Fibroblast of skin of abdomen (primary cell): Measurements from ENCODE around the gene TGFB1I1.

ENCODE experiments used
- DNase-seq: peaks from one replicate; pipeline ENCODE4 v3.0.0-alpha.2; 2013

TGFB1I1 gene

GRCh38 chr16:31452631-31453106 lies 19.3 kb upstream of the TGFB1I1 start:
- DNase-seq = peak; percentile 90

GRCh38 chr16:31453255-31454204 lies 18.4 kb upstream of the TGFB1I1 start:
- peak; percentile 51 for DNase-seq

- DNase-seq = no peak
Measured at GRCh38 chr16:31455601-31456314, 16.2 kb upstream of the TGFB1I1 start.

- no peak for DNase-seq
Measured at GRCh38 chr16:31456988-31457360, 15.0 kb upstream of the TGFB1I1 start.

GRCh38 chr16:31458073-31458843 lies 13.7 kb upstream of the TGFB1I1 start:
- DNase-seq = no peak

GRCh38 chr16:31458844-31459686 lies 12.9 kb upstream of the TGFB1I1 start, which contains the start of gene ARMC5:
TSS of gene ARMC5 (plus strand) at chr16:31459501. CDS start at chr16:31459525, 24 bp downstream.
- DNase-seq = peak; percentile 98

- DNase-seq = peak; percentile 99
Measured at GRCh38 chr16:31459687-31460581, 12.0 kb upstream of the TGFB1I1 start.

GRCh38 chr16:31460582-31461002 lies 11.4 kb upstream of the TGFB1I1 start:
- peak; percentile 52 for DNase-seq

GRCh38 chr16:31461201-31461920 lies 10.6 kb upstream of the TGFB1I1 start:
- no peak for DNase-seq

- DNase-seq = no peak
Measured at GRCh38 chr16:31461921-31462804, 9.8 kb upstream of the TGFB1I1 start.

GRCh38 chr16:31464348-31464769 lies 7.6 kb upstream of the TGFB1I1 start:
- DNase-seq = no peak

GRCh38 chr16:31464781-31465260 lies 7.1 kb upstream of the TGFB1I1 start:
- DNase-seq = no peak

- no peak for DNase-seq
Measured at GRCh38 chr16:31465788-31466370, 6.1 kb upstream of the TGFB1I1 start.

- DNase-seq = no peak
Measured at GRCh38 chr16:31466381-31466841, 5.5 kb upstream of the TGFB1I1 start.

- no peak for DNase-seq
Measured at GRCh38 chr16:31467151-31467773, 4.7 kb upstream of the TGFB1I1 start.

- DNase-seq = no peak
Measured at GRCh38 chr16:31467858-31468257, 4.1 kb upstream of the TGFB1I1 start.

GRCh38 chr16:31470615-31471014 lies 1.3 kb upstream of the TGFB1I1 start:
- no peak for DNase-seq
